ENCODE data around the gene MEIS3. TPM values are rescaled to one million over a fixed set of nuclear protein-coding genes. Genes with fewer than 3 reads are reported as not detected.

Gene MEIS3
- total and polyA plus RNA-seq, 2 donors (not counting 1 experiment from before 2014, with no cell fraction given) = 30.5 to 57.8 TPM

DNA sequence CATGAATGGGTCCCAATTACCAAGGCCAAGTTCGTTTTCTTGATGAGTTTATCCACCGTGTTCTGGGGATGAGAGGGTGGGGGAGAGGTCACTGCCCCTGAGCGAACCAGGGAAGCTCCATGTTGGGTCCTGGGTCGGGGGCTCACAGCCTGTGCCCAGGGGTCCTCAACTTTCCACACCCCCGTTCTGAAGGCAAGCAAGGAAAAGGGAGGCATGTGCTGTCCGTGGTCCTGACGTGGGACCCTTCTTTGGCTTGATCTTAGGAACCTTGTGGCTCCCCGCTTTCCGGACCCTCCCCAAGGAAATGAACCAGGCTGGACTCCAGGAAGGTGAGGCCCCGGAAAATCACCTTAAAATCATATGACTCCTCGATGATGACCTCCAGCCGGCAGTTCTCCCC lies 18.2 kb upstream of the MEIS3 start:
- Histone ChIP-seq H3K9ac (ENCODE audit: insufficient read depth, low read length) (no peak overlapping the region), H3K27me3 (ENCODE audit: control insufficient read depth, insufficient read depth, low read length) (peaks cover 6% of the 10 kb centered on the region), H3K4me1 (ENCODE audit: control insufficient read depth, extremely low read depth, insufficient read depth, low read length) (no peaks in the 10 kb centered on the region), H3K9me3 (ENCODE audit: control insufficient read depth, insufficient read depth, low read depth, low read length) (no peaks in the 10 kb centered on the region), H3K27ac (ENCODE audit: insufficient read depth, low read length) (no peak overlapping the region), H4K20me1 (ENCODE audit: control insufficient read depth, extremely low read depth, insufficient read depth, low read length) (no peaks in the 10 kb centered on the region), H3K36me3 (ENCODE audit: control insufficient read depth, insufficient read depth, low read length) (no peaks in the 10 kb centered on the region), H3K79me2 (ENCODE audit: control insufficient read depth, insufficient read depth, low read length) (no peaks in the 10 kb centered on the region), H3K4me2 (ENCODE audit: extremely low read depth, insufficient read depth, low read length) (no peak overlapping the region), H3K4me3 (replicated peaks in 1 of 4; ENCODE audit: control extremely low read depth in 1 of 4, insufficient read depth in 1 of 4, low read depth in 3 of 4, low read length in 4 of 4) (no peak overlapping the region), H2AFZ (ENCODE audit: low read length) (no peak overlapping the region)
- no peak for DNase-seq (ENCODE audit: low read depth in 2 of 2)
- TF ChIP-seq, protein P1, sequence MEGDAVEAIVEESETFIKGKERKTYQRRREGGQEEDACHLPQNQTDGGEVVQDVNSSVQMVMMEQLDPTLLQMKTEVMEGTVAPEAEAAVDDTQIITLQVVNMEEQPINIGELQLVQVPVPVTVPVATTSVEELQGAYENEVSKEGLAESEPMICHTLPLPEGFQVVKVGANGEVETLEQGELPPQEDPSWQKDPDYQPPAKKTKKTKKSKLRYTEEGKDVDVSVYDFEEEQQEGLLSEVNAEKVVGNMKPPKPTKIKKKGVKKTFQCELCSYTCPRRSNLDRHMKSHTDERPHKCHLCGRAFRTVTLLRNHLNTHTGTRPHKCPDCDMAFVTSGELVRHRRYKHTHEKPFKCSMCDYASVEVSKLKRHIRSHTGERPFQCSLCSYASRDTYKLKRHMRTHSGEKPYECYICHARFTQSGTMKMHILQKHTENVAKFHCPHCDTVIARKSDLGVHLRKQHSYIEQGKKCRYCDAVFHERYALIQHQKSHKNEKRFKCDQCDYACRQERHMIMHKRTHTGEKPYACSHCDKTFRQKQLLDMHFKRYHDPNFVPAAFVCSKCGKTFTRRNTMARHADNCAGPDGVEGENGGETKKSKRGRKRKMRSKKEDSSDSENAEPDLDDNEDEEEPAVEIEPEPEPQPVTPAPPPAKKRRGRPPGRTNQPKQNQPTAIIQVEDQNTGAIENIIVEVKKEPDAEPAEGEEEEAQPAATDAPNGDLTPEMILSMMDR (conservative IDR thresholded peaks at IDR 0.05 in 1 of 2, IDR thresholded peaks at IDR 0.05 in 1 of 2; ENCODE audit: low read depth in 1 of 2, low read length in 2 of 2) = no peak
- TF ChIP-seq EZH2 (IDR thresholded peaks at IDR 0.05; ENCODE audit: low read length, missing control alignments) = no peak

DNA sequence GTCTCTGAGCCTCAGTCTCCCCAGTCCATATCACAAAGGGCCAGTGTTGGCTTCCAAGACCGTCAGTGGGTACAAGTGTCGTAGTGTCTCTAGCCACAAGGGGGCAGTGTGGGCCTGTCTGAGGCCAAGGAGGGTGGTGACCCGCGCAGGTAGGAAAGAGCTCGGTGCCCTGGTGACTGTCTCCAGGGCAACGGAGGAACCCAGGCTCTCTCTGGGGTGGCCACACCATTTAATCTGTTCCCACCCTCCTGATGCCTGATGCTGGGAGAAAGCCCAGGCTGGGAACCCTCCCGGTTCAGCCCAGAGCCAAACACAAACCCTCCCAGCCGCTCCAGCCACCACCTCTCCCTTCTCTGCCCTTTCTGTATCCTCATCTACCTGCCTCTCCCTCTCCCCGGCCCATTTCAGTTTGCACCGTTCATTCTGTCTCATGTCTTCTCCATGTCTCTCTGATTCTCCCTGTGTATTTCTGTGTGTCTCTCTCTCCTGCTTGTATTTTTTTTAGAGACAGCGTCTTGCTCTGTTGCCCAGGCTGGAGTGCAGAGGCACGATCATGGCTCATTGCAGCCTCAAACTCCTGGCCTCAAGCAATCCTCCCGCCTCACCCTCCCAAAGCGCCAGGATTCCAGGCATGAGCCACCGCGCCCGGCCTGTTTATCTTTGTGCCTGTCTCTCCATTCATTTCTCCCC lies 17.5 kb upstream of the MEIS3 start:
- Histone ChIP-seq H3K27me3 (ENCODE audit: control insufficient read depth, insufficient read depth, low read length) (peaks cover 2% of the 10 kb centered on the region), H3K4me3 (replicated peaks in 1 of 4; ENCODE audit: control extremely low read depth in 1 of 4, insufficient read depth in 1 of 4, low read depth in 3 of 4, low read length in 4 of 4) (no peak overlapping the region), H3K9me3 (ENCODE audit: control insufficient read depth, insufficient read depth, low read depth, low read length) (no peaks in the 10 kb centered on the region), H3K4me2 (ENCODE audit: extremely low read depth, insufficient read depth, low read length) (no peak overlapping the region), H2AFZ (ENCODE audit: low read length) (no peak overlapping the region), H3K27ac (ENCODE audit: insufficient read depth, low read length) (no peak overlapping the region), H3K79me2 (ENCODE audit: control insufficient read depth, insufficient read depth, low read length) (no peaks in the 10 kb centered on the region), H3K36me3 (ENCODE audit: control insufficient read depth, insufficient read depth, low read length) (no peaks in the 10 kb centered on the region), H3K9ac (ENCODE audit: insufficient read depth, low read length) (no peak overlapping the region), H4K20me1 (ENCODE audit: control insufficient read depth, extremely low read depth, insufficient read depth, low read length) (no peaks in the 10 kb centered on the region), H3K4me1 (ENCODE audit: control insufficient read depth, extremely low read depth, insufficient read depth, low read length) (no peaks in the 10 kb centered on the region)
- peak; percentile 30 to 51 for DNase-seq (ENCODE audit: low read depth in 2 of 2)
- TF ChIP-seq, protein P1 (conservative IDR thresholded peaks at IDR 0.05 in 1 of 2, IDR thresholded peaks at IDR 0.05 in 1 of 2; ENCODE audit: low read depth in 1 of 2, low read length in 2 of 2) = peak; percentile 77 to 78
- no peak for TF ChIP-seq EZH2 (IDR thresholded peaks at IDR 0.05; ENCODE audit: low read length, missing control alignments)

DNA sequence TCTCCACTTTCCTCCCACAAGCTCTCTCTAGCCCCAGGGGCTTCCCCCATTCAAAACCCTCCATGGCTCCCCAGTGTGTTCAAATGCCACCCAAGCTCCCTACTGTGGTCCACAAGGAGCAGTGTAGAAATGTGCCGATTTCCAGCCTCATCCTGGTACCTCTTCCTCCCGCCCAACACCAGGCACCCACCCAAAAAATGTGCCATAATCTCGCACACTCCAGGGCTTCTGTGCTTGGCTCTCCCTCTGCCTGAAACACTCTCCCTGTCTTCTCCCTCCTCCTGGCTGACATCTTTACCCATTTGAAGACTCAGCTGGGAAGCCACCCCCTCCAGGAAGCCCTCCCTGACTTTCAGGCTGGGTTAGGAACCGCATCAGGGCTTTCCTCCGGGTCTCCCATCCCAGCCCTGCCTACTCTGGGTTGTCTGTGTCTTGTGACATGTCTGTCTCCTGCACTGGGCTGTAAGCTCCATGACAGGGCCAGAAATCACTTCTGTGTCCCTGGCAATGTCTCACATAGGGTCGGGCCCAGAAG lies 16.6 kb upstream of the MEIS3 start:
- no peak overlapping the region for H3K4me2 ChIP-seq (ENCODE audit: extremely low read depth, insufficient read depth, low read length)
- no peaks in the 10 kb centered on the region for H3K36me3 ChIP-seq (ENCODE audit: control insufficient read depth, insufficient read depth, low read length)
- H3K27me3 ChIP-seq (ENCODE audit: control insufficient read depth, insufficient read depth, low read length) = peaks cover 2% of the 10 kb centered on the region
- no peak for DNase-seq (ENCODE audit: low read depth in 2 of 2)
- H3K79me2 ChIP-seq (ENCODE audit: control insufficient read depth, insufficient read depth, low read length) = no peaks in the 10 kb centered on the region
- no peaks in the 10 kb centered on the region for H4K20me1 ChIP-seq (ENCODE audit: control insufficient read depth, extremely low read depth, insufficient read depth, low read length)
- H3K4me3 ChIP-seq (replicated peaks in 1 of 4; ENCODE audit: control extremely low read depth in 1 of 4, insufficient read depth in 1 of 4, low read depth in 3 of 4, low read length in 4 of 4) = no peak overlapping the region
- TF ChIP-seq EZH2 (IDR thresholded peaks at IDR 0.05; ENCODE audit: low read length, missing control alignments) = no peak
- TF ChIP-seq, protein P1 (conservative IDR thresholded peaks at IDR 0.05 in 1 of 2, IDR thresholded peaks at IDR 0.05 in 1 of 2; ENCODE audit: low read depth in 1 of 2, low read length in 2 of 2) = no peak
- no peak overlapping the region for H3K27ac ChIP-seq (ENCODE audit: insufficient read depth, low read length)
- no peaks in the 10 kb centered on the region for H3K4me1 ChIP-seq (ENCODE audit: control insufficient read depth, extremely low read depth, insufficient read depth, low read length)
- no peak overlapping the region for H2AFZ ChIP-seq (ENCODE audit: low read length)
- H3K9ac ChIP-seq (ENCODE audit: insufficient read depth, low read length) = no peak overlapping the region
- no peaks in the 10 kb centered on the region for H3K9me3 ChIP-seq (ENCODE audit: control insufficient read depth, insufficient read depth, low read depth, low read length)
